Activated naive CD4-positive, alpha-beta T cell treated with anti-CD3 and anti-CD28 coated beads, Interleukin-2, amount 50 U/mL, for 72 hours (primary cell): ENCODE data around the gene OSER1. TPM values are rescaled to one million over a fixed set of nuclear protein-coding genes. Genes with fewer than 3 reads are reported as not detected.

Experiments used
- total RNA-seq, 2 donors: library from RNA; stranded (reverse); gene quantifications; one replicate each; pipeline ENCODE4 v1.2.3, GENCODE V29; 2022

The OSER1 gene
- total RNA-seq, 2 donors from 2014 or later, result 32.2 to 42.8 TPM

Other genes with a start within 250 kb of the OSER1 start
- gene JPH2, start 23.6 kb downstream of the OSER1 start, total RNA-seq, result under 1 TPM in 1 of 2 donors, not detected in 1; 0.97 TPM
- not detected for gene GDAP1L1, start 36.5 kb upstream of the OSER1 start, total RNA-seq
- 1 to 10 TPM; 2.3 to 2.7 TPM for gene FITM2, start 100.4 kb upstream of the OSER1 start, total RNA-seq
- not detected for gene R3HDML, start 126.3 kb upstream of the OSER1 start, total RNA-seq
- gene HNF4A, start 144.9 kb upstream of the OSER1 start, total RNA-seq, result not detected